HG02763 (cell line): ENCODE data around the gene APOBEC2.

Experiments used
- ATAC-seq: cut with Tn5 transposase; IDR thresholded peaks from one replicate; pipeline ENCODE4 v1.9.1; 2021; ENCODE audit warnings: mild to moderate bottlenecking, moderate library complexity; ENCODE audit not compliant: unreplicated experiment

APOBEC2 gene

DNA sequence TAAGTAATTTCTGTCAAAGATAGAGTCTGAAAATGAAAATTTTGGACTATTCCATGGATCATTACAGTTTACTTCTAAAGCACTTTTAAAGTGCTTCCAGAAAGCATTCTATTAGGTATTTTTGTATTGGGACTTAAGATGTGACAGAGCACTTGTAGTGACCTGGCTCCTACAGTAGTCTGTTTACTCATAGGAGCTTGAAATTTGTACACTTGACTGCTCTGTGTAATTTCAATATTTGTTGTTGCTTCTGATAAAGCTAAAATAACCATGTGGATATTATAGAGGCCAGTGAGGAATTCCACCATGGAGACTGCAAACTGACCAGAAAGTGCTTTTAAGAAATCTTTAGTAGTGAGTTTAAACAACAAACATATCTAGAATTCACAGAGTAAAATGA lies 30.1 kb downstream of the APOBEC2 start:
- ATAC-seq = no peak

DNA sequence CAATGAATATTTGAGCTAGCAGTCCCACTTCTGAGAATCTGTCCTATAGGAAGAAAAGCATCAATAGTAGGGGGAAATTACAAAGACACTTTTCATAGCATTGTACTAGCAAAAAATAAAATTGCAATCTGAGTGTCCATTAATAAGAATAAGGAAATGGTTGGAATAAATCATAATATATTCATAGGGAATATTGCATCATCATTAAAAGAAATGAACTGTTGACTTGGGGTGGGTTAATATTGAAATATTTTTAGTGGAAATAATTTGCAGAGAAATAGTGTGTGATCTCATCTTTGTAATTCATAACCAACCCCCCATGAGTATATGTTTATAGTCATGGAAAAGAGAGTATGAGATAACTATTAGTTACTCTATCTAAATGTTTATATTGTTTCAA lies 32.2 kb downstream of the APOBEC2 start:
- ATAC-seq = no peak

DNA sequence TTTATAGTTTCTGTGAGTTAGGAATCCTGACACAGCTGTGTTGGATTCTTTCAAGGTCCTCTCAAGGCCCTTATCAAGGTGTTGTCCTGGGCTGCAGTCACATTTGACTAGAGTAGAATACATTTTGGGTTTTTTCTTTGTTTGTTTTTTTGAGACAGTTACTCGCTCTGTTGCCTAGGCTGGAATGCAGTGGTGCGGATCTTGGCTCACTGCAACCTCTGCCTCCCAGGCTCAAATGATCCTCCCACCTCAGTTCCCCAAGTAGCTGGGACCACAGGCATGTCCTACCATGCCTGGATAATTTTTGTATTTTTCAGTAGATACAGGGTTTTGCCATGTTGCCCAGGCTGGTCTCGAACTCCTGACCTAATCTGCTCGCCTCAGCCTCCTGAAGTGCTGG lies 35.4 kb downstream of the APOBEC2 start:
- ATAC-seq = no peak

DNA sequence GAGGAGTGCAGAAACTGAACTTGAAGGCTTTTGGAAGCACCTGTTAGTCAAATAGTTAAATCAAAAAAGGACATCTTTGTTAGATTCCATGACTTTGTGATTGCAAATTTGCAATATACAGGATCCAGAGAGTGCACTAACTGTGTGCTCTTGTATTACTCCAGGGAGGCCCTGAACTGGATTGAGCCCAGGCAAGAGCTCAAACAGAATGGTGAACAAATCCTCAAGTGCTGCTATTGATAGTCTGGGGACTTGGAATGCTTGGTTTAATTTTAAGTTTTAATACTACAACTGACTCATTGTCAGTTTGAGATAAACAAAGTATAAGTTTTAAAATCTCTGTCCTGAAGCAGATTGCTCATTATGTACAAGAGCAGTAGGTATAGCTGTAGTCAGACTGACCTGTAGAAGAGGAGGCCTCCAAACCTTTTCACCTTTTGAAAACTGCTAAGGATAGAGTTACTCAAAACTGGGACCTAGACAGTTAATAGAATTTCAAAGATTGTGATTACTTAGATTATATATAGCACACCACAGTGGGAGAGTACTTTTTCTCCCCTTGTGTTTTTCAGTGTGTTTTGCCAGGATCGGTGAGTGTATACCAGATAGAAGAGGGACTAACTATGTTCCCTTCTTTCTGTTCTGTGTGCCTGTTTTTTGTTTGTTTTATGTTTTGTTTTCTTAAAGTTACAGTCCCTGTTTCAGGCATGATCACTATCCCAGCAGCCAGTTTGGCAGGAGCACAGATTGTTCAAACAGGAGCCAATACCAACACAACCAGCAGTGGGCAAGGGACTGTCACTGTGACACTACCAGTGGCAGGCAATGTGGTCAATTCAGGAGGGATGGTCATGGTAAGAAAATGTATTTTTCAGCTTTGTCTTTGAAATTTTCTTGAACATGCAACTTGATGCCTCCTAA lies 38.1 kb downstream of the APOBEC2 start:
- ATAC-seq = no peak

DNA sequence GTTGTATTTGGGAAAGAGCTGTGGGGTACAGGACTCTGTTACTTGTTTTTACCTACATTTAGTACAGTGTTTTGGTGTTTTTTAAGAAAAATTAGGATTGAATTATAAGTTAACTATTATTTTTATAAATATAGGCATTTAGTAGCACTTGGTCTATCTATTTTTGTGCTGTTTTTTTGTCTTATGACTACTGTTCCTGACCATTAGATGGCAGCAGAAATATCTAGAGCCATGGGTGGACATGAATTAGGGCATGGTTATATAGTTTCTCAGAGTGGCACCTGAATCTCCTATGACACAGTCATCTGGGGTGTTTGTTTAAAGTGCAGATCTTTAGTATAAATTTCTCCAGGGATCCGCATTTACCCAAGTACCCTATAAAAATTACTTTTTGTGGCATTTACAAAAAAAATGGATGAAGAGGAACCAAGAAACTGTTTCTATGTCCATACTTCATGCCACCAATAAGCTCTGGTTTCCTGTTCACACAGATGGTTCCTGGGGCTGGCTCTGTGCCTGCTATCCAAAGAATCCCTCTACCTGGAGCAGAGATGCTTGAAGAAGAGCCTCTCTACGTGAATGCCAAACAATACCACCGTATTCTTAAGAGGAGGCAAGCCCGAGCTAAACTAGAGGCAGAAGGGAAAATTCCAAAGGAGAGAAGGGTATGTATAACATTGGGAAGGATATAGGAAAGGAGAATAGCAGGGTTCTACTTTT lies 39.6 kb downstream of the APOBEC2 start:
- no peak for ATAC-seq

DNA sequence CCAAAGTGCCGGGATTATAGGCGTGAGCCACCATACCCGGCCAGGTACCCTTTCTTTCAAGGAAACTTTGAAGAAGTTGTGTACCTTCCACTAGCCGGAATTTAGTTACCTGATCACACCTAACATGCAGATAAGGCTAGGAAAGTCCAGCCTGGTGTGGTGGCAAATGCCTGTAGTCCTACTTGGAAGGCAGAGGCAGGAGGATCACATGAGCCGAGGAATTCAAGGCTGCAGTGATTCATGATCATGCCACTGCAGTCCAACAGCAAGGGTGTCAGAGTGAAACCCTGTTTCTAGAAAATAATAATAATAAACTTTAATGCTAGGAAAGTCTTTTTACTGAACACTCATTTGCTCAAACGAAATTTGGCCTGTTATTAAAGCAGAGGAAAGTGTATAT lies 40.7 kb downstream of the APOBEC2 start:
- ATAC-seq = no peak

DNA sequence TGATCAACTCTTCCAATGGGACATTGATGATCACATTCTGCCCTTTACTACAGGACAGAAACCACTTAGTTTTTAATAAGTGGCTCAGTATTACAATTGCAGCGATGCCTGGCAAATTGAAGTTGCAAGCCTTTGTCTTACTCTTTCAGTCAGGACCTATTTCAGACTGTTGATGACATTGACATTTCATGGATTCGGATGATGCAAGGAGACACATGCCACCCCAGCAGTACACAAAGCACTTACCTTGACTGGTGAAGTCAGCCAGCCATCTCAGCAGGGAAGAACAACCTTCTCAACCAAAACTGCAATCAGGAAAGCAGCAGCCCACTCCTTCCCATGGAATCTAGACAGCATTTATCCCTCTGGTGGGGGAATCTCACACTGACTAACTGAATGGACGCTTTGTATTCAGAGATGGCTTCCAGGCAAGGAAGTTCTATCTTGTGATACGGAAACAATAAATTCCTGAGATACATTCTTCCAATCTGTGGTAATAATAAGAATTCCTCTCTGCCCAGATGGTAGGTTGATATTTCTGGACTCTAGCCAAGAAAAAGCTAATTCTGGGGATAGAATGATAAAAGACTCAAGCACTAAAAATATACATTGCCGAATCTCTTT lies 44.6 kb downstream of the APOBEC2 start:
- ATAC-seq = no peak

DNA sequence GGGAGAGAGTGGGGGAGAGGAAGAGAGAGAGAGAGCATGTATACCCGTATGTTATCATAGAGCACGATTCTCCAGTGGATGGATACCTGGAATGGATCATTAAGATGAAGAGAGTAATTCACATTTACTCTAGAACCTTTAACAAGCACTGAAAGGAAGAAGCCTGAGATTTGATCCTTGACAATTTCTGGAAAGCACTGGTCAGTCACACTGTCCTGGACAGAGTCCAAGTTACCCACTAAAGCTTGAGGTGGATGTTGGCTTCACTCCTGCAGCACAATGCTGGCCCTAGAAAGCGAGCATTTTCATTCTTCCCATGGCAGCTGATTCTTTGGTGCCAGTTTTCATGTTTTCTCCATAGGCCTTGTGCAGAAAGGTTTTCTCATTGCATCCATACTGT lies 45.4 kb downstream of the APOBEC2 start:
- ATAC-seq = no peak

DNA sequence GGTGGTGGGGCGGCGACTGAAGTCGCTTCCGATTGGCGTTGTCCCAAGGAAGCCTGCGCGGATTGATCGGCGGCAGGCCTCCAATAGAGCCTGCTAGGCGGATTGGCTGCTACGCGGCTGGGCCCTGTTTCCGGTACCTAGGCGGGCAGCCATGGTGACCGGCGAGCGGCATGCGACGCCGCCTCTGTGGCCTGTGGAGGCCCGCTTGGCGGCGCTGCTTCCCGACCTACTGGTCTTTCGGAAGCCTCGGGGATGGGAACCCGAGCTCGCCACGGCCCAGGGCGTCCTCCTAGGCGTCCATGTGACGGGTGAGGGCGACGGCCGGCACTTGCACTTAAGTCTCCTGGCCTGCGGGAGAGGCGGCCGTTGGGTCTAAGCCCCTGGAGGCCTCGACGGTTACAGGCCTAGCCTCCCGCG lies 47.9 kb downstream of the APOBEC2 start:
- ATAC-seq = no peak

DNA sequence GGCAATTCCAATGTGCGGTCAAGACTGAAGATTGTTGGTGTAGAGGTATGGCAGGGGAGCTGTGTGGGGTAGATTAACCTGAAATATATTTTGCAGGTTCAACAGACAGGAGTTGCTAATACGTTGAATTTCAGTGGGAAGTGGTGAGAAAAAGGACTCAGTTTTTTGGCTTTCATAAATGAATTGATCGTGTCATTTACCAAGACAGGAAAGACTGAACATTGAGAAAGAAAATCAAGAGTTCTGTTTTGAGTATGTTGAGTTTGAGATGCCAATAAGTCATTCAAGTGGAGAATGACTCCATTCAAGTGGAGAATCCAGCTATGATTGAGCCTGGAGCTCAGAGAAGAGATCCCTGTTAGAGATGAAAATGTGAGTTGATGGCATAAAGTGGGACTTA lies 50.8 kb downstream of the APOBEC2 start:
- ATAC-seq = no peak

DNA sequence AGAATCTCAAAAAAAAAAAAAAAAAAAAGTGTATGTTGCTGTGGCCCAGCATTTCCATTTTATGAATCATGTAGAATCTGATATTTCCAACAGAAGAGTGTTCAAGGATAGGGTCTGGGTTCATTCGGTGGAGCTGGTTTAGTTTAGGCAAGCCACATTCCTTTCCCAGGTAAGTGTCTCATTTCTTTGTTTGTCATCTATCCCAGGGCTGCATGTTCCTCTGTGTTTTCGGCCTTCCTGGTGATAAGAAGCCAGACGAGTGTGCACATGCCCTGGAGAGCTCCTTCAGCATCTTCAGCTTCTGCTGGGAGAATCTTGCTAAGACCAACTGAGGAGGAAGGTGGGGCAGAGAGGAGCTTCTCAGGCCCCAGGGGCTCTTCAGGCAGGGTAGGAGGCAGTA lies 58.0 kb downstream of the APOBEC2 start:
- no peak for ATAC-seq
